HUES48 (cell line): ENCODE measurements around the gene PRKAG3.

ENCODE experiments used
- H3K27ac ChIP-seq: one replicate; pipeline ENCODE4 v1.7.0; 2013; ENCODE audit warnings: low read depth, low read length, inconsistent platforms
- H3K27me3 ChIP-seq: 2 replicates; pipeline ENCODE4 v1.6.1; 2013; ENCODE audit warnings: mild to moderate bottlenecking, low read length; ENCODE audit not compliant: control insufficient read depth, insufficient read depth
- H3K36me3 ChIP-seq: 2 replicates; pipeline ENCODE4 v1.6.1; 2013; ENCODE audit warnings: low read length; ENCODE audit not compliant: control insufficient read depth, insufficient read depth
- H3K4me1 ChIP-seq: 2 replicates; pipeline ENCODE4 v1.6.1; 2013; ENCODE audit warnings: mild to moderate bottlenecking, low read length; ENCODE audit not compliant: control insufficient read depth, insufficient read depth
- H3K4me3 ChIP-seq: 2 replicates; pipeline ENCODE4 v1.5.1; 2013; ENCODE audit warnings: mild to moderate bottlenecking, low read depth, low read length
- H3K9ac ChIP-seq: 2 replicates; pipeline ENCODE4 v1.6.1; 2013; ENCODE audit warnings: mild to moderate bottlenecking, low read depth, low read length, moderate library complexity
- H3K9me3 ChIP-seq: 2 replicates; pipeline ENCODE4 v1.6.1; 2013; ENCODE audit warnings: low read length; ENCODE audit not compliant: control insufficient read depth, insufficient read depth

Gene PRKAG3

DNA sequence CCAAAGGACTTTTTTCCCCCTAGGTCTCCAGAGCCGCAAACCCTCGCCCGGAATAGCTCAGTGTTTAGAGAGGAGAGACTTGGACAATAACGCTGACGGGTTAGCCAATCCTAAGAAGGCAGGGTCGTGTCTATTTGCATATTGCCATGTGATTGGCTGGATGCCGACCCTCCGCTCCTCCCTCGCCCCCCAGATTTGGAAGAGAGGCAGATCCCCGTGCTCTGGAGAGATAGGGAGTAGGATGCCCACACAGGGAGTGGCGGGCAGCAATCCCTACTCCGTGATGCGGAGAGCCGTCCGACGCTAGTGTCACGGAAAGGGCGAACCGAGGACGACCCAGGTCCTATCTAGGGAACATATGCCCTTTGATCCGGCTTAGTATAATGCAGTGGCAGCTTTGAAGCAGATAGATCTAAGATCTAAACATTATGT is 29.4 kb upstream of the PRKAG3 start:
- no peak overlapping the region for H3K27ac ChIP-seq
- H3K27me3 ChIP-seq: peaks cover 96% of the 10 kb centered on the region
- no peaks in the 10 kb centered on the region for H3K36me3 ChIP-seq
- peaks cover 18% of the 10 kb centered on the region for H3K4me1 ChIP-seq
- H3K4me3 ChIP-seq: peak overlapping the region; percentile 18; the same call in 1 of the 2 replicates
- H3K9me3 ChIP-seq: no peaks in the 10 kb centered on the region
- H3K9ac ChIP-seq: no peak overlapping the region

GRCh38 chr2:218859988-218860831 is 28.6 kb upstream of the PRKAG3 start:
- no peak overlapping the region for H3K27ac ChIP-seq
- no peaks in the 10 kb centered on the region for H3K36me3 ChIP-seq
- H3K9ac ChIP-seq: no peak overlapping the region
- peak overlapping the region; percentile 35; the same call in 1 of the 2 replicates for H3K4me3 ChIP-seq
- H3K4me1 ChIP-seq: peaks cover 25% of the 10 kb centered on the region
- no peaks in the 10 kb centered on the region for H3K9me3 ChIP-seq
- H3K27me3 ChIP-seq: peaks cover 99% of the 10 kb centered on the region

GRCh38 chr2:218859556-218859987 is 28.0 kb upstream of the PRKAG3 start, which contains the start of gene WNT6:
Gene WNT6, plus strand, starts transcription at chr2:218859805. Its CDS starts 233 bp downstream, at chr2:218860038.
- no peaks in the 10 kb centered on the region for H3K36me3 ChIP-seq
- no peak within 1 kb of the TSS for H3K27ac ChIP-seq
- peaks cover 28% of the 10 kb centered on the region for H3K4me1 ChIP-seq
- no peak within 1 kb of the TSS for H3K9ac ChIP-seq
- H3K27me3 ChIP-seq: peaks cover 99% of the 10 kb centered on the region
- H3K4me3 ChIP-seq: peak within 1 kb of the TSS; percentile 50
- H3K9me3 ChIP-seq: no peaks in the 10 kb centered on the region

DNA sequence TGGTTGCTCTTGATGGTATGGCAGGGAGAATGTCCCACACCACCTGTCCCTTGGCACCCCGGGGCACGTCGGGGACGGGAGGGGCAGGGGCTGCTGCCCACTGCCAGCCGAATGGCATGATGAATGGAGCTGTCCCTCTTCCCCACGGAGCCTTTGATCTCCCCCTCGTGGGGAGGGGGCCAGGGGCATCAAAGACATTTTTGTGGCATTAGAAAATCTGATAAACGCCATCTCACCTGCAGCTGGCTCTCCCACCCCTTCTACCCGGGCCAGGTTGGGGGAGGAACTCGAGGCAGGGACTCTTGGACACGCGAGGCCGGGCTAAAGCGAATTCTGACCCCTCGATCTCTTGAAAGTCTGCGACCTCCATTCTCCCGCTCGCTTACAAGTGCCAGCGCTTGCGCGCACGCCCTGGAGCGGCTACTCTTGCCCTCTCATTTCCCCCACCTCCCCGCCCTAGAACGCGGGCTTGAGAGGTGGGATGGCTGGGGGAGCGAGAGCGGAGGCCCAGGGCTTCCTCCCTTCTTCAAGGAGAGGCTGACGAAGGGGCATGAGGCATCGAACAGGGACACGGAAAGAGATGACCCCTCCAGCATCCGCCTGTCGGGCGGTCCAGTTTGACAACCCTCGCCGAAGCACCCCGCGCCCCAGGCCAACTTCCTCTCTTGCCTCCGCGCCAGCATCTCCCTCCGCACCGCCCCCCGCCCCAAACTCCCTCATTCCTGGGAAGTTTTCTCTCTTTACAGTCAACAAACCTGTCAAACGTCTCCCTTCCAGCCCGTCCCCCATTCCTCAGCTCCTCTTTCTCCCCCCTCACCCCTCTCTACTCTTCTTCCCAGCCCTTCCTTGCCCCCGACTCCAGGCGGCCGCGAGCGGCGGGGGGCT is 27.3 kb upstream of the PRKAG3 start:
- Histone ChIP-seq H3K9ac (no peak overlapping the region), H3K27me3 (peaks cover 99% of the 10 kb centered on the region)

GRCh38 chr2:218858138-218858445 is 26.5 kb upstream of the PRKAG3 start:
- Histone ChIP-seq H3K4me3 (no peak overlapping the region), H3K27ac (no peak overlapping the region), H3K36me3 (no peaks in the 10 kb centered on the region), H3K9me3 (no peaks in the 10 kb centered on the region), H3K27me3 (peaks cover 99% of the 10 kb centered on the region), H3K9ac (no peak overlapping the region), H3K4me1 (peaks cover 33% of the 10 kb centered on the region)

More for the DNA sequence above, 27.3 kb upstream of the PRKAG3 start:
- Histone ChIP-seq H3K4me3 (peak overlapping the region; percentile 50), H3K36me3 (no peaks in the 10 kb centered on the region), H3K9me3 (no peaks in the 10 kb centered on the region), H3K27ac (no peak overlapping the region), H3K4me1 (peaks cover 30% of the 10 kb centered on the region)

- Histone ChIP-seq H3K27ac (no peak overlapping the region), H3K36me3 (no peaks in the 10 kb centered on the region), H3K9ac (no peak overlapping the region), H3K9me3 (no peaks in the 10 kb centered on the region), H3K27me3 (peaks cover 96% of the 10 kb centered on the region), H3K4me1 (peaks cover 33% of the 10 kb centered on the region), H3K4me3 (no peak overlapping the region)
Measured at GRCh38 chr2:218857371-218858137, 26.0 kb upstream of the PRKAG3 start.

GRCh38 chr2:218856896-218857243 is 25.3 kb upstream of the PRKAG3 start:
- Histone ChIP-seq H3K4me3 (no peak overlapping the region), H3K9ac (no peak overlapping the region), H3K9me3 (no peaks in the 10 kb centered on the region), H3K36me3 (no peaks in the 10 kb centered on the region), H3K4me1 (peaks cover 33% of the 10 kb centered on the region), H3K27me3 (peaks cover 91% of the 10 kb centered on the region), H3K27ac (no peak overlapping the region)

DNA sequence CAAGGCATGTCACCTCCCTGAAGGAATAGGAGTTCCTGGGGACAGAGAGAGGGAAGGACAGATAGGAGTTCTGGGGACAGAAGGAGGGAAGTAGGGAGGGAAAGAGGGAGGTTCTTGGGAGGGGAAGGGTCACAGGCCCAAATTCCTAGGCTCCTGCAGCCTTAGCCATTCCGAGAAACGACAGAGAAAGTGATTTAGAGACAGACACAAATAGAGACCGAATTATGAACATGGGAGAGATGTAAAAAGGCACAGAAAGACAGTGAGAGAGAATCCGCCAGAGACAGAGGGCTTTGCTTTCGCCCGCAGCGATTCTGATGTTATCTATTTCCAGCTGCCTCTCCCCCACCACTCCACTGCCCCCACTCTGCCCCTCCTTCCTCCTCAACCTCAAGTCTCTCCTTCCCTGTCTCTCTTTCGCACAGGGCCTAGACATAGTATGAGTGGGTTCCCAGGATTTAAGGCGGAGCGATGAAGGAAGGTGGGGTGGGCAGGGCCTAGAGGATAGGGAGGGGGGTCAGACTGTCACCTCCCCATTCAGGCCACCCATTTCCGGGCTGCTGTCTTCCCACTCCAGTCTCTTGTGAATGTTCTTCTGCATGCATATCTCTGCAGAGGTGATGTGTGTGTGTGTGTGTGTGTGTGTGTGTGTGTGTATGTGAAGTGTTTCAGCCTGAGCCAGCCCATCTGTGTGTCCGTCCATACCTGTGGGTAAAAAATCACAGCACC is 24.7 kb upstream of the PRKAG3 start:
- H3K27me3 ChIP-seq: peaks cover 86% of the 10 kb centered on the region

GRCh38 chr2:218855305-218856166 is 23.9 kb upstream of the PRKAG3 start:
- no peak overlapping the region for H3K9ac ChIP-seq
- H3K4me3 ChIP-seq: no peak overlapping the region
- H3K27me3 ChIP-seq: peaks cover 79% of the 10 kb centered on the region
- peaks cover 29% of the 10 kb centered on the region for H3K4me1 ChIP-seq
- H3K27ac ChIP-seq: no peak overlapping the region
- no peaks in the 10 kb centered on the region for H3K9me3 ChIP-seq
- no peaks in the 10 kb centered on the region for H3K36me3 ChIP-seq

More for the DNA sequence above, 24.7 kb upstream of the PRKAG3 start:
- no peaks in the 10 kb centered on the region for H3K9me3 ChIP-seq
- H3K27ac ChIP-seq: no peak overlapping the region
- no peak overlapping the region for H3K9ac ChIP-seq
- no peaks in the 10 kb centered on the region for H3K36me3 ChIP-seq
- H3K4me1 ChIP-seq: peaks cover 33% of the 10 kb centered on the region
- no peak overlapping the region for H3K4me3 ChIP-seq
